CD14-positive monocyte (primary cell): ENCODE data around the gene CES1. TPM values are rescaled to one million over a fixed set of nuclear protein-coding genes. Genes with fewer than 3 reads are reported as not detected.
A peak's percentile ranks its signal among the peaks of the same experiment; 100 is the strongest.

Experiments used
- DNase-seq, 3 donors: peaks; one replicate each; pipeline ENCODE4 v3.0.0-alpha.2; 2011 to 2022
- H2AFZ ChIP-seq: 2 replicates; pipeline ENCODE4 v1.6.0; 2012; ENCODE audit warnings: mild to moderate bottlenecking, low read depth, low read length, inconsistent platforms; ENCODE audit not compliant: insufficient read depth, poor library complexity, severe bottlenecking
- H3K27ac ChIP-seq, 2 donors: 1 replicate in 1 of 2; 2 replicates in 1 of 2; pipeline ENCODE4 v1.5.1; 2012 to 2013; ENCODE audit warnings: low read length in 2 of 2, control low read depth in 1 of 2, inconsistent platforms in 1 of 2, low read depth in 1 of 2, mild to moderate bottlenecking in 1 of 2
- H3K27me3 ChIP-seq, 2 donors: one replicate each; pipeline versions ENCODE4 v1.6.0 to v1.6.1; 2011 to 2013; ENCODE audit warnings: low read length in 2 of 2; ENCODE audit not compliant: control insufficient read depth in 2 of 2, insufficient read depth in 2 of 2
- H3K36me3 ChIP-seq, 2 donors: replicated peaks in 1 of 2; 1 replicate in 1 of 2; 2 replicates in 1 of 2; pipeline versions ENCODE4 v1.5.1 to v1.6.1; 2012 to 2013; ENCODE audit warnings: low read length in 2 of 2, control low read depth in 1 of 2, inconsistent platforms in 1 of 2, mild to moderate bottlenecking in 1 of 2; ENCODE audit not compliant: insufficient read depth in 2 of 2, control insufficient read depth in 1 of 2
- H3K4me1 ChIP-seq, 2 donors: 1 replicate in 1 of 2; 2 replicates in 1 of 2; pipeline versions ENCODE4 v1.5.1 to v1.6.1; 2012 to 2013; ENCODE audit warnings: low read length in 2 of 2, control low read depth in 1 of 2, inconsistent platforms in 1 of 2, mild to moderate bottlenecking in 1 of 2, moderate library complexity in 1 of 2; ENCODE audit not compliant: insufficient read depth in 2 of 2, control insufficient read depth in 1 of 2
- H3K4me2 ChIP-seq: replicated peaks from 2 replicates; pipeline ENCODE3; 2012; ENCODE audit warnings: low read length, moderate library complexity, mild to moderate bottlenecking; ENCODE audit not compliant: poor library complexity, severe bottlenecking; ENCODE audit errors: extremely low read depth
- H3K4me3 ChIP-seq, 3 experiments: fragments of 200-600 bp in 1 of 3; sonication (generic) in 1 of 3; replicated peaks in 1 of 3; 1 replicate in 2 of 3; 2 replicates in 1 of 3; pipeline ENCODE4 v1.5.1; 2011 to 2013; ENCODE audit warnings: low read length in 3 of 3, mild to moderate bottlenecking in 3 of 3, control low read depth in 2 of 3, low read depth in 2 of 3, inconsistent platforms in 1 of 3, moderate library complexity in 1 of 3
- H3K79me2 ChIP-seq: 2 replicates; pipeline ENCODE4 v1.6.0; 2012; ENCODE audit warnings: mild to moderate bottlenecking, control low read depth, inconsistent platforms, low read length, moderate library complexity; ENCODE audit not compliant: insufficient read depth
- H3K9ac ChIP-seq: 2 replicates; pipeline ENCODE4 v1.6.0; 2017; ENCODE audit warnings: low read length, mild to moderate bottlenecking; ENCODE audit not compliant: insufficient read depth, poor library complexity, severe bottlenecking
- H3K9me3 ChIP-seq, 2 donors: replicated peaks in 1 of 2; 1 replicate in 1 of 2; 2 replicates in 1 of 2; pipeline versions ENCODE4 v1.5.1 to v1.6.1; 2012 to 2013; ENCODE audit warnings: low read length in 2 of 2, control low read depth in 1 of 2; ENCODE audit not compliant: control insufficient read depth in 1 of 2, insufficient read depth in 1 of 2
- H4K20me1 ChIP-seq: 2 replicates; pipeline ENCODE4 v1.6.0; 2012; ENCODE audit warnings: mild to moderate bottlenecking, low read length, control low read depth, moderate library complexity; ENCODE audit not compliant: insufficient read depth
- H3K27ac Mint-ChIP-seq, 7 donors: one replicate each; pipeline ENCODE4 v1.8.0; 2020; ENCODE audit warnings: mild to moderate bottlenecking in 7 of 7, mixed read lengths in 7 of 7, moderate library complexity in 6 of 7, inconsistent platforms in 2 of 7
- H3K27me3 Mint-ChIP-seq, 3 donors: one replicate each; pipeline ENCODE4 v1.8.0; 2021 to 2022; ENCODE audit warnings: low read depth in 3 of 3, mild to moderate bottlenecking in 3 of 3, mixed read lengths in 3 of 3, moderate library complexity in 3 of 3, inconsistent platforms in 1 of 3
- H3K36me3 Mint-ChIP-seq, 2 donors: one replicate each; pipeline ENCODE4 v1.8.0; 2020; ENCODE audit warnings: mixed read lengths in 2 of 2, inconsistent platforms in 1 of 2, mild to moderate bottlenecking in 1 of 2
- H3K4me1 Mint-ChIP-seq: one replicate; pipeline ENCODE4 v1.8.0; 2020; ENCODE audit warnings: mild to moderate bottlenecking, mixed read lengths
- H3K4me3 Mint-ChIP-seq, 2 donors: one replicate each; pipeline ENCODE4 v1.8.0; 2020; ENCODE audit warnings: mild to moderate bottlenecking in 2 of 2, mixed read lengths in 2 of 2, moderate library complexity in 1 of 2
- H3K9me3 Mint-ChIP-seq, 7 donors: one replicate each; pipeline ENCODE4 v1.8.0; 2020 to 2022; ENCODE audit warnings: mixed read lengths in 7 of 7, mild to moderate bottlenecking in 6 of 7, moderate library complexity in 6 of 7, inconsistent platforms in 2 of 7
- WGBS: methylation state at CpG from one replicate; pipeline ENCODE4 v1.1.5; 2013; ENCODE audit warnings: missing lambda C conversion rate; ENCODE audit not compliant: insufficient coverage; 5-methylcytosine and 5-hydroxymethylcytosine counted together
- intact Hi-C, 2 donors: fragments of 100-400 bp; cut with micrococcal nuclease; formaldehyde crosslinking; loops; one replicate each; pipeline versions ENCODE4 v1.15.0 to v1.15.1; 2023
- polyA plus RNA-seq, 3 donors: library from polyadenylated mRNA; depleted of rRNA in 1 of 3; unstranded in 2 of 3; stranded (reverse) in 1 of 3; fragments of 300-500 nt in 2 of 3; fragments of >200 nt in 1 of 3; fragmentation: Illumina TruSeq in 2 of 3; gene quantifications; 1 replicate in 2 of 3; 2 replicates in 1 of 3; pipeline ENCODE4 v1.2.3, GENCODE V29; 2012 to 2021
- TF ChIP-seq, protein P1 (sequence below): fragments of 200-600 bp; IDR thresholded peaks from one replicate; pipeline ENCODE4 v1.8.0; 2022; ENCODE audit warnings: antibody characterized with exemption, mild to moderate bottlenecking

Gene CES1
- polyA plus RNA-seq, 3 donors = 38.4 to 190 (median 62.0) TPM

DNA sequence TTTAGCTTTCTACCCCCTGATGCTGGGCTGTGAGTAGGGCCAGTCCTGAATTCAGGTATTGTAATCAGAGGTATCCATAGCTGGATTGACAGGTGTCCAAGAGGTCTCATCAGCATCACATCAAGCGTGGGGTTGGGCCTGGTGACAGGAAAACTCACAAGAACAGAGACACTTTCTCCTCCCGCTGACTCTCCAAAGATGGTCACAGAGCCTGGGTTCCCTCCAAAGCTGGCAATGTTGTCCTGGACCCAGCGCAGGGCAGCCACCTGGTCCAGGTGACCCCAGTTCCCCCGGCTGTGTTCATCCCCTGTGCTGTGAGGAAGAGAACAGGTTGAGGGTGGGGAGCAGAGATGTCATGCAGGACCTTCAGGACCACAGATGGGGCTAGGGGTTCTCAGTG lies 11.7 kb downstream of the CES1 start:
- Mint-ChIP-seq H3K27me3 (peaks cover 8 to 11% (median 8%) of the 10 kb centered on the region in 3 donors), H3K4me1 (peaks cover 17% of the 10 kb centered on the region), H3K4me3 (no peak overlapping the region), H3K36me3 (peaks cover 76 to 85% of the 10 kb centered on the region in 2 donors), H3K27ac (no peak overlapping the region), H3K9me3 (peaks cover 0 to 6% (median 0%) of the 10 kb centered on the region in 7 donors)
- H4K20me1 ChIP-seq = no peaks in the 10 kb centered on the region
- peaks cover 0 to 5% of the 10 kb centered on the region in 2 donors for H3K27me3 ChIP-seq
- DNase-seq = no peak
- H3K4me1 ChIP-seq = no peaks in the 10 kb centered on the region
- H3K4me2 ChIP-seq = no peak overlapping the region
- H3K9me3 ChIP-seq = no peaks in the 10 kb centered on the region
- H3K9ac ChIP-seq = no peak overlapping the region
- WGBS = 94% methylated on average over 2 of the region's 4 CpGs
- no peak overlapping the region for H3K4me3 ChIP-seq
- intact Hi-C loops = no loop called here
- TF ChIP-seq, protein P1, sequence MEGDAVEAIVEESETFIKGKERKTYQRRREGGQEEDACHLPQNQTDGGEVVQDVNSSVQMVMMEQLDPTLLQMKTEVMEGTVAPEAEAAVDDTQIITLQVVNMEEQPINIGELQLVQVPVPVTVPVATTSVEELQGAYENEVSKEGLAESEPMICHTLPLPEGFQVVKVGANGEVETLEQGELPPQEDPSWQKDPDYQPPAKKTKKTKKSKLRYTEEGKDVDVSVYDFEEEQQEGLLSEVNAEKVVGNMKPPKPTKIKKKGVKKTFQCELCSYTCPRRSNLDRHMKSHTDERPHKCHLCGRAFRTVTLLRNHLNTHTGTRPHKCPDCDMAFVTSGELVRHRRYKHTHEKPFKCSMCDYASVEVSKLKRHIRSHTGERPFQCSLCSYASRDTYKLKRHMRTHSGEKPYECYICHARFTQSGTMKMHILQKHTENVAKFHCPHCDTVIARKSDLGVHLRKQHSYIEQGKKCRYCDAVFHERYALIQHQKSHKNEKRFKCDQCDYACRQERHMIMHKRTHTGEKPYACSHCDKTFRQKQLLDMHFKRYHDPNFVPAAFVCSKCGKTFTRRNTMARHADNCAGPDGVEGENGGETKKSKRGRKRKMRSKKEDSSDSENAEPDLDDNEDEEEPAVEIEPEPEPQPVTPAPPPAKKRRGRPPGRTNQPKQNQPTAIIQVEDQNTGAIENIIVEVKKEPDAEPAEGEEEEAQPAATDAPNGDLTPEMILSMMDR = no peak
- H3K36me3 ChIP-seq = peaks cover 42 to 89% of the 10 kb centered on the region in 2 donors
- H3K79me2 ChIP-seq = no peaks in the 10 kb centered on the region
- no peak overlapping the region for H3K27ac ChIP-seq
- no peak overlapping the region for H2AFZ ChIP-seq

GRCh38 chr16:55820615-55821014 lies 12.3 kb downstream of the CES1 start:
- Mint-ChIP-seq H3K27me3 (peaks cover 7 to 11% (median 8%) of the 10 kb centered on the region in 3 donors), H3K4me3 (no peak overlapping the region)
- TF ChIP-seq, protein P1 = no peak

More at GRCh38 chr16:55820615-55821014, 12.3 kb downstream of the CES1 start:
- Histone ChIP-seq H3K27ac (no peak overlapping the region), H3K4me2 (no peak overlapping the region), H3K79me2 (no peaks in the 10 kb centered on the region), H3K4me1 (no peaks in the 10 kb centered on the region), H3K4me3 (no peak overlapping the region), H3K9me3 (no peaks in the 10 kb centered on the region), H3K36me3 (peaks cover 38 to 89% of the 10 kb centered on the region in 2 donors), H3K27me3 (peaks cover 0 to 2% of the 10 kb centered on the region in 2 donors), H4K20me1 (no peaks in the 10 kb centered on the region), H2AFZ (no peak overlapping the region), H3K9ac (no peak overlapping the region)
- peaks cover 14% of the 10 kb centered on the region for H3K4me1 Mint-ChIP-seq
- no peak for DNase-seq
- peak overlapping the region in 1 of 7 donors; percentile 54 for H3K27ac Mint-ChIP-seq
- intact Hi-C loops = no loop called here
- peaks cover 0 to 8% (median 0%) of the 10 kb centered on the region in 7 donors for H3K9me3 Mint-ChIP-seq
- WGBS = 100% methylated on average over 3 of the region's 3 CpGs
- H3K36me3 Mint-ChIP-seq = peaks cover 76 to 82% of the 10 kb centered on the region in 2 donors
